Fibroblast of pulmonary artery (primary cell): Measurements from ENCODE around the gene NTNG2.

Source experiments
- DNase-seq: peaks from one replicate; pipeline ENCODE4 v3.0.0-alpha.2; 2010; ENCODE audit warnings: low read depth
- H3K4me3 ChIP-seq: replicated peaks from 2 replicates; pipeline ENCODE4 v1.5.1; 2011; ENCODE audit warnings: low read depth, mild to moderate bottlenecking, control low read depth, low read length, moderate library complexity
- CTCF ChIP-seq: IDR thresholded peaks from 2 replicates; pipeline ENCODE4 v1.5.1; 2011; ENCODE audit warnings: mild to moderate bottlenecking, control low read depth, low read length, inconsistent platforms; ENCODE audit errors: missing control alignments

NTNG2 gene

DNA sequence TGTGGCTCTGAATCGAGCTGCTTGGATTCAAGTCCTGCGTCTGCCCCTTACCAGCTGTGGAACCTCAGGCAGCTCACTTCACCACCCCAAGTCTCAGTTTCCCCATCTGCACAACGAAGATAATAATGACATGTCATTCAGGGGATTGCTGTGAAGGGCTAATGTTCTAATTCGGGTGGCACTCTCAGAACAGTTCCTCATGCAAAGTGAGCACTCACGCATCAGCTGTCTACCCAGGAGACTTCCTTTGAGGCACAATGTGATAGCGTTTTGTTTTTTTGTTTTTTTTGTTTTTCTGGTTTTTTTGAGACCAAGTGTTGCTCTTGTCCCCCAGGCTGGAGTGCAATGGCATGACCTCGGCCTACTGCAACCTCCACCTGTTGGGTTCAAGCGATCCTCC lies 56.4 kb downstream of the NTNG2 start:
- no peak for TF ChIP-seq CTCF
- H3K4me3 ChIP-seq = no peak overlapping the region
- DNase-seq = no peak

DNA sequence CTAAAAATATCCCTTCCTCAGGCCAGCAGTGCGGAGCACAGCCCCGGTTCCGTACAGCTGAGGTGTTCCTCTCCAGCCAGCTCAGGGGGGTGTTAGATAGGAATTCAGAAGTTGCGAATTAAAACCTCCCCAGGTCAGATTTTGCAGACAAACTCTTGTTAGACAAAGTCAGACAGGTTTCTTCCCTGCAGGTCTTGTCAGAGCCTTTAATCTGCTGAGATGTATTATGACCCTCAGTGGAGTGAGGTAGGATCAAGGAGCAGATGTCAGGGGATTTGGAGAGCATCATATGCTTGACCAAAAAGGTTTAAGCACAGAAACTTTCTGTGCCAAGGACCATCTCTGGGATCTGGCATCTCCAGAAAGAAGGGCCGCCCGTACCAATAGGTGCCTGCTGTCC lies 60.1 kb downstream of the NTNG2 start:
- no peak for DNase-seq
- H3K4me3 ChIP-seq = no peak overlapping the region
- no peak for TF ChIP-seq CTCF

DNA sequence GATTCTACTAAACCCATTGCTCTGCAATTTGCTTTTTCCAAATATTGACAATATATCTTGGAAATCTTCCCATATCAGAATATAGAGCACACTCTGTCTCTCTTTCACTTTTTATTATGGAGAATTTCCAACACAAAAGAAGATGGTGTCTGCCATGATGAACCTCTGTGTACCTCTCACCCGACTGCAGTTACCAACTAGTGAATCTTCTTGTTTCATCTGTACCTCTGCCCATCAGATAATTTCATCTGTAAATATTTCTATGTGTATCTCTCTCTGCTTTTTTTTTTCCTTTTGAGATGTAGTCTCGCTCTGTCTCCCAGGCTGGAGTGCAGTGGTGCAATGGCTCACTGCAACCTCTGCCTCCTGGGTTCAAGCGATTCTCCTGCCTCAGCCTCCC lies 62.8 kb downstream of the NTNG2 start:
- no peak overlapping the region for H3K4me3 ChIP-seq
- no peak for DNase-seq
- TF ChIP-seq CTCF = no peak

GRCh38 chr9:132226571-132227430 lies 64.9 kb downstream of the NTNG2 start:
- TF ChIP-seq CTCF = no peak
- DNase-seq = no peak
- H3K4me3 ChIP-seq = no peak overlapping the region

- DNase-seq = no peak
- no peak for TF ChIP-seq CTCF
- no peak overlapping the region for H3K4me3 ChIP-seq
These were observed 66.2 kb downstream of the NTNG2 start for GRCh38 chr9:132228062-132228461.

- no peak for DNase-seq
- no peak for TF ChIP-seq CTCF
- no peak overlapping the region for H3K4me3 ChIP-seq
These were observed 68.7 kb downstream of the NTNG2 start for GRCh38 chr9:132230605-132231004.

DNA sequence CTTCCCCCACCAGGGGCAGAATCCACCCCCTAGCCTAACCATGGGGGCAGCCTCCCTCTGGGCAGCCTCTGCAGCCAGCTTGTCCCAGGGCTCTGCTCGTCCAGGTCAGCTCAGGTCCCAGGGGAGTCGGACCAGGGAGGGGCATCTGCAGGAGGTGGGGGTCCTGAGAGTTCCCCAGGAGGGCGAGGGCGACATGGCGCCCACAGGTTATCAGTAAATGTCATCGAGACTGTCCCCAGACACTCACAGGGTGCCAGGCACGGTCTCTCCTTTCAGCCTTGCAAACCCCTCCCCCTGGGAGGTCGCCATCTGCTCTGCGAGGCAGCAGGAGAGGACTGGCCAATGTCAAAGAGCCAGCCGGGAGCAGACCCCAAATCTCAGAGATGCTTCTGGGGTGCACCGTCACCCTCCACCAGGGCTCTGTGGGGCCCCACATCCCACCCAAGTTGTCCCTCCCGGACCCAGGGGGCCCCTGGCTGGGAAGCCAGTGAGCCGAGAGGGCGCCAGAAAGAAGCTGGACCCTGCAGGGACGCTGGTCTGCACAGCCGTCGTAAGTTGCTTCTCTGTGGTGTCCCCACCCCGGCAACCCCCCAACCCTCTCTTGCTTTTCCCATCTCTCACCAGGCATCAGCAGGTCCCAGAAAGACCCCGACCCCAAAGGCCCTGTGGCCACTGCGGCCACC lies 69.3 kb downstream of the NTNG2 start:
- no peak for DNase-seq
- TF ChIP-seq CTCF = no peak

More for the DNA sequence above, 69.3 kb downstream of the NTNG2 start:
- H3K4me3 ChIP-seq = no peak overlapping the region
